ENCODE results near the gene KCNK5. TPM values are rescaled to one million over a fixed set of nuclear protein-coding genes. Genes with fewer than 3 reads are reported as not detected.

Gene KCNK5
- total and polyA plus RNA-seq, 9 of the 15 experiments (the other 6 are each of a cell fraction or from before 2014, with no cell fraction given), result 1.5 to 45.8 (median 25.8) TPM

DNA sequence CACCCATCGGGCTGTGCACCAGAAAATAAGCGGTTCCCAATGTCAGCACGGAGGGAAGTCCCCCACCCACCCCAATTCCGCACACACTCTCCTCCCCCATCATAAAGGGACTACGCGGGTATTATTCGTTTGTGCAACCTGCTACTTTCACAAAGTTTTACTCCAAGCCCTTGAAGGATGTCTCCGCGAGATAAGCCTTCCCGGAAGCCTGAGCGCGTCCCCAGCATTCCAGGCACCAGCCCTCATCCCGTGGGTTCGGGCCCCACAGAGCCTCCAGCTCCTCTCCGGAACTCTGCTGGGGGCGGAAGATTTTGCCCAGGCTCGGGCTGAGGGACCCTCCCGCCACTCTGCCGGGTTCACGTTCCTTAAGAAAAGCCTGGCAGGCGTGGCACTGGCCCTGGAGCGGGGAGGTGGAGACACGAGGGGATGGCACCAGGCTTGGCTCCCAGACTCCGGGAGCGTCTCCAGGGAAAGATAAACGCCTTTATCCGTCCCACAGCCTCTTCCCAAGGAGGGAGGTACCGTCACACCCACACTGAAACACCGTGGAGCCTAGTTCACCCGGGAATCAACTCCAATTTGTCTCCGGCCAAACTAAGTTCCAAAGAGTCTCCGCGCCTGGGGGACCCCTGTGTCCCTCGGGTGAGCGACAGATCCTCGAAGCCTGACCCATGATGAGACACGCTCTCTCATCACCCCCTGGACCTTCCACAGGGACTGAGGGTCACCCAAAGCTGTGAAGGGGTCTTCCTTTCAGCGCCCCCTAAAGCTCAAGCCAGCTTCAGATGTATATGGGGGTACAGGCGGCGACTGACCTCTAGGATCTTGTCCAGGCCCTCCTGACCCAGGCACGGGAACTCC, 934 bp downstream of the KCNK5 start (continued):
- TF ChIP-seq, protein P1, sequence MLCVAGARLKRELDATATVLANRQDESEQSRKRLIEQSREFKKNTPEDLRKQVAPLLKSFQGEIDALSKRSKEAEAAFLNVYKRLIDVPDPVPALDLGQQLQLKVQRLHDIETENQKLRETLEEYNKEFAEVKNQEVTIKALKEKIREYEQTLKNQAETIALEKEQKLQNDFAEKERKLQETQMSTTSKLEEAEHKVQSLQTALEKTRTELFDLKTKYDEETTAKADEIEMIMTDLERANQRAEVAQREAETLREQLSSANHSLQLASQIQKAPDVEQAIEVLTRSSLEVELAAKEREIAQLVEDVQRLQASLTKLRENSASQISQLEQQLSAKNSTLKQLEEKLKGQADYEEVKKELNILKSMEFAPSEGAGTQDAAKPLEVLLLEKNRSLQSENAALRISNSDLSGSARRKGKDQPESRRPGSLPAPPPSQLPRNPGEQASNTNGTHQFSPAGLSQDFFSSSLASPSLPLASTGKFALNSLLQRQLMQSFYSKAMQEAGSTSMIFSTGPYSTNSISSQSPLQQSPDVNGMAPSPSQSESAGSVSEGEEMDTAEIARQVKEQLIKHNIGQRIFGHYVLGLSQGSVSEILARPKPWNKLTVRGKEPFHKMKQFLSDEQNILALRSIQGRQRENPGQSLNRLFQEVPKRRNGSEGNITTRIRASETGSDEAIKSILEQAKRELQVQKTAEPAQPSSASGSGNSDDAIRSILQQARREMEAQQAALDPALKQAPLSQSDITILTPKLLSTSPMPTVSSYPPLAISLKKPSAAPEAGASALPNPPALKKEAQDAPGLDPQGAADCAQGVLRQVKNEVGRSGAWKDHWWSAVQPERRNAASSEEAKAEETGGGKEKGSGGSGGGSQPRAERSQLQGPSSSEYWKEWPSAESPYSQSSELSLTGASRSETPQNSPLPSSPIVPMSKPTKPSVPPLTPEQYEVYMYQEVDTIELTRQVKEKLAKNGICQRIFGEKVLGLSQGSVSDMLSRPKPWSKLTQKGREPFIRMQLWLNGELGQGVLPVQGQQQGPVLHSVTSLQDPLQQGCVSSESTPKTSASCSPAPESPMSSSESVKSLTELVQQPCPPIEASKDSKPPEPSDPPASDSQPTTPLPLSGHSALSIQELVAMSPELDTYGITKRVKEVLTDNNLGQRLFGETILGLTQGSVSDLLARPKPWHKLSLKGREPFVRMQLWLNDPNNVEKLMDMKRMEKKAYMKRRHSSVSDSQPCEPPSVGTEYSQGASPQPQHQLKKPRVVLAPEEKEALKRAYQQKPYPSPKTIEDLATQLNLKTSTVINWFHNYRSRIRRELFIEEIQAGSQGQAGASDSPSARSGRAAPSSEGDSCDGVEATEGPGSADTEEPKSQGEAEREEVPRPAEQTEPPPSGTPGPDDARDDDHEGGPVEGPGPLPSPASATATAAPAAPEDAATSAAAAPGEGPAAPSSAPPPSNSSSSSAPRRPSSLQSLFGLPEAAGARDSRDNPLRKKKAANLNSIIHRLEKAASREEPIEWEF (CRISPR knock-in tag; IDR thresholded peaks at IDR 0.05), result no peak
- TF ChIP-seq, protein P2, sequence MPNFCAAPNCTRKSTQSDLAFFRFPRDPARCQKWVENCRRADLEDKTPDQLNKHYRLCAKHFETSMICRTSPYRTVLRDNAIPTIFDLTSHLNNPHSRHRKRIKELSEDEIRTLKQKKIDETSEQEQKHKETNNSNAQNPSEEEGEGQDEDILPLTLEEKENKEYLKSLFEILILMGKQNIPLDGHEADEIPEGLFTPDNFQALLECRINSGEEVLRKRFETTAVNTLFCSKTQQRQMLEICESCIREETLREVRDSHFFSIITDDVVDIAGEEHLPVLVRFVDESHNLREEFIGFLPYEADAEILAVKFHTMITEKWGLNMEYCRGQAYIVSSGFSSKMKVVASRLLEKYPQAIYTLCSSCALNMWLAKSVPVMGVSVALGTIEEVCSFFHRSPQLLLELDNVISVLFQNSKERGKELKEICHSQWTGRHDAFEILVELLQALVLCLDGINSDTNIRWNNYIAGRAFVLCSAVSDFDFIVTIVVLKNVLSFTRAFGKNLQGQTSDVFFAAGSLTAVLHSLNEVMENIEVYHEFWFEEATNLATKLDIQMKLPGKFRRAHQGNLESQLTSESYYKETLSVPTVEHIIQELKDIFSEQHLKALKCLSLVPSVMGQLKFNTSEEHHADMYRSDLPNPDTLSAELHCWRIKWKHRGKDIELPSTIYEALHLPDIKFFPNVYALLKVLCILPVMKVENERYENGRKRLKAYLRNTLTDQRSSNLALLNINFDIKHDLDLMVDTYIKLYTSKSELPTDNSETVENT (CRISPR knock-in tag; IDR thresholded peaks at IDR 0.05), result no peak; the same call in 1 of the 2 replicates
- TF ChIP-seq RBBP5 (IDR thresholded peaks at IDR 0.05; ENCODE audit: borderline replicate concordance, insufficient read depth, low read length, poor library complexity, severe bottlenecking), result peak; percentile 53
- no peak for TF ChIP-seq NCOA6 (IDR thresholded peaks at IDR 0.05)
- TF ChIP-seq MTF1 (CRISPR knock-in tag; IDR thresholded peaks at IDR 0.05; ENCODE audit: borderline replicate concordance), result no peak
- TF ChIP-seq RB1 (IDR thresholded peaks at IDR 0.05; ENCODE audit: low read depth), result no peak
- TF ChIP-seq SMARCA4 (IDR thresholded peaks at IDR 0.05), result peak; percentile 30; the same call in 1 of the 2 replicates
- TF ChIP-seq ZSCAN32 (CRISPR knock-in tag; IDR thresholded peaks at IDR 0.05), result no peak
- TF ChIP-seq ZNF165 (CRISPR knock-in tag; IDR thresholded peaks at IDR 0.05; ENCODE audit: borderline replicate concordance), result no peak
- TF ChIP-seq CBFA2T3 (IDR thresholded peaks at IDR 0.05), result peak; percentile 38; the same call in 1 of the 2 replicates
- TF ChIP-seq CTBP1 (IDR thresholded peaks at IDR 0.05; ENCODE audit: borderline replicate concordance), result peak; percentile 46; the same call in 1 of the 2 replicates
- peak; percentile 56 for TF ChIP-seq CXXC5 (CRISPR knock-in tag; IDR thresholded peaks at IDR 0.05)
- TF ChIP-seq SIN3A (IDR thresholded peaks at IDR 0.05; ENCODE audit: borderline replicate concordance in 2 of 2, control insufficient read depth in 1 of 2, low read depth in 2 of 2, low read length in 2 of 2), result peak in 1 of 2 experiments; percentile 48; a peak in 1 of 4 replicates
- TF ChIP-seq, protein P3, sequence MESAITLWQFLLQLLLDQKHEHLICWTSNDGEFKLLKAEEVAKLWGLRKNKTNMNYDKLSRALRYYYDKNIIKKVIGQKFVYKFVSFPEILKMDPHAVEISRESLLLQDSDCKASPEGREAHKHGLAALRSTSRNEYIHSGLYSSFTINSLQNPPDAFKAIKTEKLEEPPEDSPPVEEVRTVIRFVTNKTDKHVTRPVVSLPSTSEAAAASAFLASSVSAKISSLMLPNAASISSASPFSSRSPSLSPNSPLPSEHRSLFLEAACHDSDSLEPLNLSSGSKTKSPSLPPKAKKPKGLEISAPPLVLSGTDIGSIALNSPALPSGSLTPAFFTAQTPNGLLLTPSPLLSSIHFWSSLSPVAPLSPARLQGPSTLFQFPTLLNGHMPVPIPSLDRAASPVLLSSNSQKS (CRISPR knock-in tag; IDR thresholded peaks at IDR 0.05), result no peak
- no peak for TF ChIP-seq ZNF707 (CRISPR knock-in tag; conservative IDR thresholded peaks at IDR 0.05)
- no peak for TF ChIP-seq HDAC6 (IDR thresholded peaks at IDR 0.05; ENCODE audit: low read depth, low read length)
- TF ChIP-seq U2AF2 (optimal IDR thresholded peaks at IDR 0.05; ENCODE audit: low read depth, low read length), result no peak
- no peak for TF ChIP-seq ZNF274 (IDR thresholded peaks at IDR 0.05; ENCODE audit: borderline replicate concordance, low read depth, low read length)
